ENCODE measurements around the gene UST. TPM values are rescaled to one million over a fixed set of nuclear protein-coding genes. Genes with fewer than 3 reads are reported as not detected.

UST gene
- total RNA-seq, 1 donor from 2014 or later: 9.7 TPM

GRCh38 chr6:148868314-148868713, 121.5 kb downstream of the UST start:
- Mint-ChIP-seq H3K9me3 (peaks cover 4% of the 10 kb centered on the region), H3K27ac (no peak overlapping the region), H3K36me3 (no peaks in the 10 kb centered on the region), H3K4me3 (no peak overlapping the region), H3K27me3 (no peaks in the 10 kb centered on the region), H3K4me1 (ENCODE audit: unreplicated experiment) (peaks cover 8% of the 10 kb centered on the region)
- TF ChIP-seq CTCF (conservative IDR thresholded peaks at IDR 0.05): no peak
- DNase-seq (ENCODE audit: extremely low spot score, unreplicated experiment): no peak

- no peaks in the 10 kb centered on the region for H3K36me3 Mint-ChIP-seq
Measured at GRCh38 chr6:148868901-148869300, 122.1 kb downstream of the UST start.

GRCh38 chr6:148869585-148869984, 122.8 kb downstream of the UST start:
- H3K36me3 Mint-ChIP-seq: no peaks in the 10 kb centered on the region
- no peaks in the 10 kb centered on the region for H3K27me3 Mint-ChIP-seq
- no peak for DNase-seq (ENCODE audit: extremely low spot score, unreplicated experiment)
- H3K4me3 Mint-ChIP-seq: no peak overlapping the region
- peaks cover 14% of the 10 kb centered on the region for H3K4me1 Mint-ChIP-seq (ENCODE audit: unreplicated experiment)
- TF ChIP-seq CTCF (conservative IDR thresholded peaks at IDR 0.05): no peak
- peaks cover 4% of the 10 kb centered on the region for H3K9me3 Mint-ChIP-seq
- no peak overlapping the region for H3K27ac Mint-ChIP-seq

More at GRCh38 chr6:148868901-148869300, 122.1 kb downstream of the UST start:
- no peak for TF ChIP-seq CTCF (conservative IDR thresholded peaks at IDR 0.05)
- H3K27me3 Mint-ChIP-seq: no peaks in the 10 kb centered on the region
- peaks cover 10% of the 10 kb centered on the region for H3K4me1 Mint-ChIP-seq (ENCODE audit: unreplicated experiment)
- no peak for DNase-seq (ENCODE audit: extremely low spot score, unreplicated experiment)
- peaks cover 4% of the 10 kb centered on the region for H3K9me3 Mint-ChIP-seq
- no peak overlapping the region for H3K4me3 Mint-ChIP-seq
- no peak overlapping the region for H3K27ac Mint-ChIP-seq

- TF ChIP-seq CTCF (conservative IDR thresholded peaks at IDR 0.05): no peak
- H3K36me3 Mint-ChIP-seq: no peaks in the 10 kb centered on the region
- H3K27me3 Mint-ChIP-seq: no peaks in the 10 kb centered on the region
- peaks cover 12% of the 10 kb centered on the region for H3K4me1 Mint-ChIP-seq (ENCODE audit: unreplicated experiment)
- no peak for DNase-seq (ENCODE audit: extremely low spot score, unreplicated experiment)
- H3K9me3 Mint-ChIP-seq: peaks cover 4% of the 10 kb centered on the region
- H3K27ac Mint-ChIP-seq: no peak overlapping the region
- no peak overlapping the region for H3K4me3 Mint-ChIP-seq
Measured at GRCh38 chr6:148873154-148873553, 126.3 kb downstream of the UST start.

- no peak for DNase-seq (ENCODE audit: extremely low spot score, unreplicated experiment)
- peaks cover 12% of the 10 kb centered on the region for H3K4me1 Mint-ChIP-seq (ENCODE audit: unreplicated experiment)
- peaks cover 4% of the 10 kb centered on the region for H3K9me3 Mint-ChIP-seq
- H3K4me3 Mint-ChIP-seq: no peak overlapping the region
- TF ChIP-seq CTCF (conservative IDR thresholded peaks at IDR 0.05): no peak
- no peaks in the 10 kb centered on the region for H3K36me3 Mint-ChIP-seq
- H3K27me3 Mint-ChIP-seq: no peaks in the 10 kb centered on the region
- H3K27ac Mint-ChIP-seq: peak overlapping the region; percentile 37
Measured at GRCh38 chr6:148873868-148874267, 127.0 kb downstream of the UST start.
